Panc1 (cell line): ENCODE measurements around the gene AGAP2. TPM values are rescaled to one million over a fixed set of nuclear protein-coding genes. Genes with fewer than 3 reads are reported as not detected.

ENCODE experiments used
- ATAC-seq: fragments of 200-7000 bp; cut with Tn5 transposase; 2 replicates; pipeline ENCODE4 v1.9.1; 2020; ENCODE audit warnings: mild to moderate bottlenecking, moderate library complexity
- BruUV-seq: library from RNA; stranded (reverse); fragments of 400-500 nt; replicated peaks from 2 replicates; lab custom pipeline; 2021; lab: Mats Ljungman, UMichigan
- CTCF ChIA-PET: fragments of 300-600 bp; sonication (Branson Sonifier 250); formaldehyde crosslinking; loops from one replicate; lab custom pipeline; 2022; ENCODE audit warnings: antibody characterized with exemption; lab: Charles Lee
- POLR2A ChIA-PET: fragments of 300-600 bp; sonication (Branson Sonifier 250); formaldehyde crosslinking; loops from one replicate; lab custom pipeline; 2022; ENCODE audit warnings: antibody characterized with exemption; lab: Charles Lee
- DNase-seq: peaks from one replicate; pipeline ENCODE4 v3.0.0-alpha.2; 2010; ENCODE audit warnings: low read depth, low spot score
- H3K27ac ChIP-seq: 2 replicates; pipeline ENCODE4 v1.5.1; 2011; ENCODE audit warnings: mild to moderate bottlenecking, low read length, inconsistent platforms
- H3K27me3 ChIP-seq: fragments of 200-500 bp; sonication (Bioruptor generic); 2 replicates; pipeline ENCODE4 v1.6.0; 2014; ENCODE audit warnings: low read length, inconsistent platforms; ENCODE audit not compliant: control insufficient read depth, insufficient read depth
- H3K36me3 ChIP-seq: fragments of 200-500 bp; sonication (Bioruptor generic); 2 replicates; pipeline ENCODE4 v1.5.1; 2014; ENCODE audit warnings: inconsistent platforms, mild to moderate bottlenecking, low read length, moderate library complexity; ENCODE audit not compliant: control insufficient read depth, insufficient read depth
- H3K4me1 ChIP-seq: 2 replicates; pipeline ENCODE4 v1.5.1; 2011; ENCODE audit warnings: inconsistent platforms, mild to moderate bottlenecking, low read length, moderate library complexity; ENCODE audit not compliant: control insufficient read depth, insufficient read depth
- H3K4me3 ChIP-seq, 2 experiments: 2 replicates each; pipeline ENCODE4 v1.5.1; 2011 to 2012; ENCODE audit warnings: low read depth in 2 of 2, low read length in 2 of 2, mild to moderate bottlenecking in 2 of 2, inconsistent platforms in 1 of 2, moderate library complexity in 1 of 2
- H3K9me3 ChIP-seq: fragments of 200-500 bp; sonication (Bioruptor generic); 2 replicates; pipeline ENCODE4 v1.5.1; 2014; ENCODE audit warnings: low read depth, mild to moderate bottlenecking, inconsistent platforms, low read length, moderate library complexity; ENCODE audit not compliant: control insufficient read depth, insufficient read depth
- POLR2AphosphoS5 ChIP-seq: IDR thresholded peaks from 2 replicates; pipeline ENCODE4 v1.6.1; 2012; ENCODE audit warnings: mild to moderate bottlenecking, low read depth, low read length, moderate library complexity
- SIN3A ChIP-seq: IDR thresholded peaks from 2 replicates; pipeline ENCODE4 v1.6.1; 2012; ENCODE audit warnings: low read depth, mild to moderate bottlenecking, low read length, moderate library complexity, borderline replicate concordance; ENCODE audit not compliant: insufficient read depth
- TCF7L2 ChIP-seq: IDR thresholded peaks from 2 replicates; pipeline ENCODE4 v1.6.1; 2011; ENCODE audit warnings: mild to moderate bottlenecking, low read depth, low read length, inconsistent platforms
- in situ Hi-C: cut with HindIII; loops from 2 replicates; pipeline ENCODE4 v1.10.0; 2016; ENCODE audit warnings: low sequenced_read_pairs, low pct_unique_long_range_greater_than_20kb
- intact Hi-C: fragments of 100-400 bp; cut with micrococcal nuclease; formaldehyde crosslinking; loops from one replicate; pipeline ENCODE4 v1.10.0; 2022; ENCODE audit not compliant: unreplicated experiment
- total RNA-seq: library from RNA; stranded (reverse); gene quantifications from one replicate; pipeline ENCODE4 v1.2.1, GENCODE V29; 2021; ENCODE audit not compliant: unreplicated experiment
- TF ChIP-seq, protein P1 (sequence below): fragments of 450-650 bp; IDR thresholded peaks from 2 replicates; pipeline ENCODE4 v1.5.1; 2017; ENCODE audit warnings: mild to moderate bottlenecking
- TF ChIP-seq, protein P2 (sequence below), 2 experiments: IDR thresholded peaks; 2 replicates each; pipeline ENCODE4 v1.6.1; 2011 to 2012; ENCODE audit warnings: low read depth in 2 of 2, control low read depth in 1 of 2, low read length in 1 of 2, mild to moderate bottlenecking in 1 of 2, moderate library complexity in 1 of 2; ENCODE audit not compliant: insufficient read depth in 1 of 2

AGAP2 gene
- total RNA-seq, 1 experiment from 2014 or later, result 0.49 TPM

DNA sequence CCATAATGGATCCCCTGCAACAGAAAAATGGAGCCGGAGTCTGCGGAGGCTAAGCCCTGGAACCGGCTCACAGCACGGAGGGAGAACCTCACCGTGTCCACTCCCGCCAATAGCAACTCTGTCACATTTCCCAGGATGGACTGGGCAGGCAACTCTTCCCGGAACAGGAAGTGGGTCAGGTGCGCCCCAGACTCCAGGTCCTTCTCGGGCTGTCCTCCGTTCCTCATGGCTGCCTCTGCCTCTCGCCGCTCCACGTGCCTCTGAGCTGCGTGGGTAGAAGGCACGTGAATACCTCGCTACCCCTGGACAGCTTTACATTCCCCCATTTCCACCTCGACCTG lies 26.1 kb upstream of the AGAP2 start:
- peaks cover 15% of the 10 kb centered on the region for H3K4me1 ChIP-seq
- ATAC-seq, result no peak
- no peaks in the 10 kb centered on the region for H3K9me3 ChIP-seq
- no peak for DNase-seq
- peak overlapping the region; percentile 37 to 57 for H3K4me3 ChIP-seq
- BruUV-seq, result no TSS peak
- H3K27ac ChIP-seq, result peak overlapping the region; percentile 64
- TF ChIP-seq SIN3A, result no peak
- no peak for TF ChIP-seq TCF7L2
- no peak for TF ChIP-seq POLR2AphosphoS5
- TF ChIP-seq, protein P1, sequence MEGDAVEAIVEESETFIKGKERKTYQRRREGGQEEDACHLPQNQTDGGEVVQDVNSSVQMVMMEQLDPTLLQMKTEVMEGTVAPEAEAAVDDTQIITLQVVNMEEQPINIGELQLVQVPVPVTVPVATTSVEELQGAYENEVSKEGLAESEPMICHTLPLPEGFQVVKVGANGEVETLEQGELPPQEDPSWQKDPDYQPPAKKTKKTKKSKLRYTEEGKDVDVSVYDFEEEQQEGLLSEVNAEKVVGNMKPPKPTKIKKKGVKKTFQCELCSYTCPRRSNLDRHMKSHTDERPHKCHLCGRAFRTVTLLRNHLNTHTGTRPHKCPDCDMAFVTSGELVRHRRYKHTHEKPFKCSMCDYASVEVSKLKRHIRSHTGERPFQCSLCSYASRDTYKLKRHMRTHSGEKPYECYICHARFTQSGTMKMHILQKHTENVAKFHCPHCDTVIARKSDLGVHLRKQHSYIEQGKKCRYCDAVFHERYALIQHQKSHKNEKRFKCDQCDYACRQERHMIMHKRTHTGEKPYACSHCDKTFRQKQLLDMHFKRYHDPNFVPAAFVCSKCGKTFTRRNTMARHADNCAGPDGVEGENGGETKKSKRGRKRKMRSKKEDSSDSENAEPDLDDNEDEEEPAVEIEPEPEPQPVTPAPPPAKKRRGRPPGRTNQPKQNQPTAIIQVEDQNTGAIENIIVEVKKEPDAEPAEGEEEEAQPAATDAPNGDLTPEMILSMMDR, result no peak
- H3K27me3 ChIP-seq, result peaks cover 4% of the 10 kb centered on the region; the same call in 1 of the 2 replicates
- ChIA-PET POLR2A (no interaction called here), CTCF (no interaction called here)
- no peaks in the 10 kb centered on the region; the same call in 1 of the 2 replicates for H3K36me3 ChIP-seq
- intact Hi-C loops (no loop called here), in situ Hi-C loops (no loop called here)

DNA sequence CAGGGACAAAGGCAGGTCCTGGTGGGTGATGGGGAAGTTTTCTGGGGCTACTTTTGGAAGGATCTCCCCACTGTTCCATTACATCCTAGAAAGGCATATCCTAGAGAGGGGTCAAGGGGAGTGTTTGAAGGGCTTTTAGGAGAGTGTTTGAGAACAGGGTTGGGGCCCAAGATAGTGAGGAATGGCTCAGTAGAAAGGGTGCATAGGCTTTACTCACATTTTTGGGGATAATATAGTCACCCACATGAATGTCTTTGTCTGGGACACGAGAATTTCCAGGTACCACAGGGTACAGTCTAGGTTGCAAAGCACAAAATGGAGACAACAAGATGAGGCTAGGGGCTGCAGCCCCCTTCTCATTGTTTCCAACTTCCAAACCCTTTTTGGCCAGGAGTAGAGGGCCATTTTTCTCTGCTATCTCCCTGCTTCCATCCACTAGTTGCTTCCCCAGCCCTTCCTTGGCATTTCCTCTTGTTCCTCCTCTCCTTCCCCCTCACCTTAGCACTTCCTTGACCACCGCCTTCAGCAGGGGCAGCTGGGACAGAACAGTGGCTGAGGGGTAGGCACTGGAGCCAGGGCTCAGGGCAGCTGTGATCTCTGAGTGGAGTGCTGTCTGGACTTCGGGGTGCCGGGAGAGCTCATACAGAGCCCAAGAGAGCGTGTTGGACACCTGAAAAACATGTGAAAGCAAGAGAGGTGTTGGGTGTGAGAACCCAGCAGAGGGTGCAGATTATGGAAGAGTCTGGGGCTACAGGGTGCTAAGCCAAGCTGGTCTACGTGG lies 25.5 kb upstream of the AGAP2 start:
- ChIA-PET POLR2A (no interaction called here), CTCF (no interaction called here)
- ATAC-seq (no peak), DNase-seq (no peak)
- peaks cover 4% of the 10 kb centered on the region; the same call in 1 of the 2 replicates for H3K27me3 ChIP-seq
- peak overlapping the region in 1 of 2 experiments; percentile 57; a peak in 1 of 4 replicates for H3K4me3 ChIP-seq
- no TSS peak for BruUV-seq
- H3K27ac ChIP-seq, result no peak overlapping the region
- TF ChIP-seq TCF7L2 (no peak), POLR2AphosphoS5 (no peak)
- TF ChIP-seq, protein P1, result no peak
- TF ChIP-seq, protein P2, sequence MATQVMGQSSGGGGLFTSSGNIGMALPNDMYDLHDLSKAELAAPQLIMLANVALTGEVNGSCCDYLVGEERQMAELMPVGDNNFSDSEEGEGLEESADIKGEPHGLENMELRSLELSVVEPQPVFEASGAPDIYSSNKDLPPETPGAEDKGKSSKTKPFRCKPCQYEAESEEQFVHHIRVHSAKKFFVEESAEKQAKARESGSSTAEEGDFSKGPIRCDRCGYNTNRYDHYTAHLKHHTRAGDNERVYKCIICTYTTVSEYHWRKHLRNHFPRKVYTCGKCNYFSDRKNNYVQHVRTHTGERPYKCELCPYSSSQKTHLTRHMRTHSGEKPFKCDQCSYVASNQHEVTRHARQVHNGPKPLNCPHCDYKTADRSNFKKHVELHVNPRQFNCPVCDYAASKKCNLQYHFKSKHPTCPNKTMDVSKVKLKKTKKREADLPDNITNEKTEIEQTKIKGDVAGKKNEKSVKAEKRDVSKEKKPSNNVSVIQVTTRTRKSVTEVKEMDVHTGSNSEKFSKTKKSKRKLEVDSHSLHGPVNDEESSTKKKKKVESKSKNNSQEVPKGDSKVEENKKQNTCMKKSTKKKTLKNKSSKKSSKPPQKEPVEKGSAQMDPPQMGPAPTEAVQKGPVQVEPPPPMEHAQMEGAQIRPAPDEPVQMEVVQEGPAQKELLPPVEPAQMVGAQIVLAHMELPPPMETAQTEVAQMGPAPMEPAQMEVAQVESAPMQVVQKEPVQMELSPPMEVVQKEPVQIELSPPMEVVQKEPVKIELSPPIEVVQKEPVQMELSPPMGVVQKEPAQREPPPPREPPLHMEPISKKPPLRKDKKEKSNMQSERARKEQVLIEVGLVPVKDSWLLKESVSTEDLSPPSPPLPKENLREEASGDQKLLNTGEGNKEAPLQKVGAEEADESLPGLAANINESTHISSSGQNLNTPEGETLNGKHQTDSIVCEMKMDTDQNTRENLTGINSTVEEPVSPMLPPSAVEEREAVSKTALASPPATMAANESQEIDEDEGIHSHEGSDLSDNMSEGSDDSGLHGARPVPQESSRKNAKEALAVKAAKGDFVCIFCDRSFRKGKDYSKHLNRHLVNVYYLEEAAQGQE (IDR thresholded peaks at IDR 0.05; ENCODE audit: insufficient read depth in 1 of 2, low read depth in 2 of 2, low read length in 1 of 2), result no peak
- intact Hi-C loops (no loop called here), in situ Hi-C loops (no loop called here)
- peaks cover 15% of the 10 kb centered on the region for H3K4me1 ChIP-seq
- no peaks in the 10 kb centered on the region for H3K9me3 ChIP-seq
- no peaks in the 10 kb centered on the region; the same call in 1 of the 2 replicates for H3K36me3 ChIP-seq
